ENCODE measurements around the gene NCAPG2.

- no peak for TF ChIP-seq EZH2 (IDR thresholded peaks at IDR 0.05; ENCODE audit: borderline replicate concordance, low read depth, low read length, severe bottlenecking)
- no peak for TF ChIP-seq CTCF (IDR thresholded peaks at IDR 0.05; ENCODE audit: borderline replicate concordance, extremely low read depth, low read length, poor library complexity, severe bottlenecking)
Observed at GRCh38 chr7:158583810-158584209, 120.8 kb downstream of the NCAPG2 start.
